GM12875 (cell line): ENCODE data around the gene VWA8.

Experiments
- H3K4me3 ChIP-seq: one replicate; pipeline ENCODE4 v1.5.1; 2011; ENCODE audit warnings: low read depth, low read length, control low read depth
- CTCF ChIP-seq: IDR thresholded peaks from 2 replicates; pipeline ENCODE4 v1.5.1; 2011; ENCODE audit warnings: low read depth, mild to moderate bottlenecking, control low read depth, inconsistent platforms, low read length, moderate library complexity, borderline replicate concordance; ENCODE audit not compliant: insufficient read depth

The VWA8 gene

GRCh38 chr13:41708713-41709112, 252.2 kb downstream of the VWA8 start:
- no peak for TF ChIP-seq CTCF

DNA sequence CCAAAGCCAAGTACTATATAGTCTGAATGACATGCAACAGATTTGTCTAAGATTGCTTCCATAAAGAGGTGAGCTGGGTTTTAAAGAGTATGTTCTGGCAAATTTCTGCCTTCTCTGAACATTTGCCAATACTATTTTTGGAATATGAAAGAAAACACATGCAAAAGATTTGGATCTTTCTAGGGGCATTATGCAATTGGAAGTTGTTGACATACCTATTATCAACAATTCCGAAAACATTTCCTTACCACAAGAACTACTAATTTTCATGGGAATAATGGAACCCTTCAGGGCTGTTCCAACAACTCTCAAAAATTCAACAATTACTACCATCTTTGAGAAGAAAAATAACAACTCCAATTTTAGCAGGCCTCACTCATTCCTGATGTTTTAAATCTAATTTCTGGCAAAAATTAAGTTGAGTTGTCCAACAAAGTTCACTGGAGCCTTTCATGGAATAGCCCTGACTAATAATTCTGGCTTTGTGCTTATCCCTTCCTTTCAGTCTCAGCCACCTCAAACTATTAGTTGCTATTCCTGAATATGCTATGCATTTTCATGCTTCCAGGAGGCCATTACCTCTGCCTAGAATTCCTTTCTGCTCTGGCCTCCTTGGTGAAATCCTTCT, 253.6 kb downstream of the VWA8 start:
- no peak overlapping the region for H3K4me3 ChIP-seq

More at GRCh38 chr13:41708713-41709112, 252.2 kb downstream of the VWA8 start:
- H3K4me3 ChIP-seq: no peak overlapping the region

GRCh38 chr13:41706152-41706551, 254.8 kb downstream of the VWA8 start:
- no peak overlapping the region for H3K4me3 ChIP-seq
- TF ChIP-seq CTCF: no peak

More for the DNA sequence above, 253.6 kb downstream of the VWA8 start:
- no peak for TF ChIP-seq CTCF

DNA sequence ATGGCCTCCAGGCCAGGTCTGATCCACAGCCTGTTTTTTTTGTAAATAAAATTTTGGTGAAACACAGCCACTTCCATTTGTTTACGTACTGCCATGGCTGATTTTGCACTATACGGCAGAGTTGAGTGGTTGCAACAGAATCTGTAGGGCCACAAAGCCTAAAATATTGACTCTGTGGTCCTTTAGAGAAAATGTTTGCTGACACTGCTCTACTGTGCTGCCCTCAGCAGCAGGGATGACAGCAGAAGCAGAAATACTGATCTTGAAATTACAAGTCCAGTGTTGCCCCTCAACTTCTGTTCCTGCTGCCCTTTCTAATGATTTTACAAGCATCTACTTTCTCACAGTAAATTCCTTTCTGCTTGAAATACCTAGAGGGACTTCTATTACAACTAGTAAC, 258.4 kb downstream of the VWA8 start:
- no peak overlapping the region for H3K4me3 ChIP-seq
- no peak for TF ChIP-seq CTCF

DNA sequence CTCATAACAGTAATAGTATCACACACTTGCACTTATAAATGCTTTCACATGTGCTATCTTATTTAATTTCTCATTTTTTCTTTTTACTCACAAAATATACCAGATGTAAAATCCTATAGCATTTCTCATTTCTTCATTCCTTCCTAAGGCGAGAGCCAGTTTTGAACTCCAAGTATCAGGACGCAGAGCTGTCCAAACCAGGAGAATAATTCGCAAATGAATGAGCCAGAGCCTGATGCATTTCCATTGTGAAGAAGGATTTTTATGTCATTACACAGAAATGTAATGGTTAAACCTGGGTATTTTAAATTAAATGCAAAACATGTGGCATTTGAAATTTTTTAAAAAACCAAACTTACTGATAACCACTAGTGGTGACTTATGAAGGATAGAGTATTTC, 259.2 kb downstream of the VWA8 start:
- no peak for TF ChIP-seq CTCF
- no peak overlapping the region for H3K4me3 ChIP-seq

DNA sequence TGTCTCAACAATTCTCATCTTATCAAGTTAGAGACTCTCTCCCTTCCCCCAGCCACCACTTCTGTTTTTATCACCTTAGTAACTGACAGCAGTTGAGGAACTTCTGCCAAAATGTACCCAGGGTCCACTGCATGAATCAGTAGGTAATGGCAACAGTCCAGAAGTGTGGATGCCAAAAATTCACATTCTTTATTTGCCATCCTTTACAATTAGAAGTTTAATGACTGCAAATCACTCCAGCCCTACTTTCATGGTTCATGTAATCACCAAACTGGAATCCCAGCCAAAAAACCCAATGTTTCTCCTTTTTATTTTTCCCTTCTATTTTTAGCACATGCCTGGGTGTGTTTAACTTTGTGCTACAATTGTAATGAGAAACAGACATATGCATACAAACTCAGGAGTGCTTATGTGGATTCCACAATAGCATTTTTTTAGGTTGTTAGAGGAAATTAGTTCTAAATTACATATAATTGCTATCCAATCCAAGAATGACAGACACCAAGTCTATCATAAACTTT, 260.1 kb downstream of the VWA8 start:
- H3K4me3 ChIP-seq: no peak overlapping the region
- TF ChIP-seq CTCF: no peak

DNA sequence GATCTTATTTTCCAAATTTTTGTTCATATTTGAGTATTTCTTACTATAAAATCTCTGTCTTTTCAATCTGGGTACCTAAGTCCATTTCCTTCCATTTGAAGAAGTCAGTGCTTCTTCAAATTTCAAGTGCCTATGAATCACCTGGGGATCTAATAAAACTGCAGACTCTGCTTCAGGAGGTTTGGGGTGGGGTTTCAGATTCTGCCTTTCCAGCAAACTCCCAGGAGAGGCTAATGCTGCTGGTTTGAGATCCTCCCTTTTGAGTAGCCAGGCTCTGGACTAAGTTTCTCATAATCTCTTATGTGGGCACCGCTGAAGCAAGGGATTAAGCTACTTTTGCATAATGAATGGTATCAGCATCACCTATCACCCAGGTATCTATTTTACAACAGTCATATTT, 261.1 kb downstream of the VWA8 start:
- no peak for TF ChIP-seq CTCF
- H3K4me3 ChIP-seq: no peak overlapping the region
